Adrenal gland (tissue), 12 donors: ENCODE measurements around the gene RAB38. TPM values are rescaled to one million over a fixed set of nuclear protein-coding genes. Genes with fewer than 3 reads are reported as not detected.

Experiments used
- DNase-seq, 7 donors: peaks; one replicate each; pipeline ENCODE4 v3.0.0-alpha.2; 2019 to 2020
- H3K27ac ChIP-seq, 5 donors: fragments of 200-600 bp; sonication (generic) in 4 of 5; 1 replicate in 3 of 5; 2 replicates in 2 of 5; pipeline versions ENCODE4 v1.5.1 to v1.8.0; 2016 to 2020; ENCODE audit warnings: mild to moderate bottlenecking in 1 of 5
- H3K27me3 ChIP-seq: fragments of 200-600 bp; 2 replicates; pipeline ENCODE4 v1.8.0; 2021
- H3K36me3 ChIP-seq, 2 donors: fragments of 200-600 bp; replicated peaks in 1 of 2; 1 replicate in 1 of 2; 2 replicates in 1 of 2; pipeline versions ENCODE4 v1.5.1 to v1.8.0; 2018 to 2022
- H3K4me1 ChIP-seq, 2 donors: fragments of 200-600 bp; replicated peaks in 1 of 2; 1 replicate in 1 of 2; 2 replicates in 1 of 2; pipeline versions ENCODE4 v1.5.1 to v1.8.0; 2018 to 2021
- H3K4me3 ChIP-seq, 4 donors: fragments of 200-600 bp; sonication (generic) in 3 of 4; one replicate each; pipeline ENCODE4 v1.5.1; 2016 to 2018
- H3K9me3 ChIP-seq, 3 donors: fragments of 200-600 bp; sonication (generic) in 1 of 3; replicated peaks in 1 of 3; 1 replicate in 2 of 3; 2 replicates in 1 of 3; pipeline versions ENCODE4 v1.5.1 to v1.8.0; 2016 to 2021
- CTCF ChIP-seq, 6 experiments: fragments of 450-650 bp in 4 of 6; fragments of 200-600 bp in 2 of 6; sonication (generic) in 1 of 6; IDR thresholded peaks; 1 replicate in 5 of 6; 2 replicates in 1 of 6; pipeline versions ENCODE4 v1.5.1 to v1.8.0; 2016 to 2021; ENCODE audit warnings: antibody characterized with exemption in 6 of 6, mild to moderate bottlenecking in 2 of 6, moderate library complexity in 1 of 6
- POLR2A ChIP-seq, 2 donors: fragments of 450-650 bp; IDR thresholded peaks; one replicate each; pipeline ENCODE4 v1.6.1; 2017; ENCODE audit warnings: antibody characterized with exemption in 2 of 2, mild to moderate bottlenecking in 2 of 2, moderate library complexity in 1 of 2
- WGBS, 4 donors: extraction: QIAGEN DNeasy Blood & Tissue Kit in 2 of 4; methylation state at CpG; one replicate each; pipeline versions ENCODE4 v1.1.5 to v1.1.7; 2013 to 2017; 5-methylcytosine and 5-hydroxymethylcytosine counted together
- intact Hi-C, 2 donors: fragments of 100-400 bp; cut with DNase I; formaldehyde crosslinking; loops; one replicate each; pipeline versions ENCODE4 v1.14.1 to v1.15.0; 2022 to 2023
- polyA plus RNA-seq, 3 donors: library from polyadenylated mRNA; stranded (reverse); fragments of 200-250 nt in 2 of 3; fragments of 350-450 nt in 1 of 3; fragmentation: Illumina TruSeq in 1 of 3; extraction: RNeasy Lipid Tissue Mini Kit (QIAGEN cat#74804) in 1 of 3; gene quantifications; one replicate each; pipeline ENCODE4 v1.2.3, GENCODE V29; 2013 to 2014
- total RNA-seq, 9 donors: library from RNA; depleted of rRNA in 4 of 9; stranded (reverse); fragments of >200 nt in 4 of 9; fragments of 120-200 nt in 1 of 9; fragmentation: NEBNext Ultra II Directional in 1 of 9; extraction: Animal tissue kit (Norgen Biotek cat#: 25700) in 1 of 9; gene quantifications; one replicate each; pipeline versions ENCODE4 v1.1.0 to v1.2.4, GENCODE V29; 2013 to 2023
- donor health status: healthy with polysubstance abuse.
- donor health status: Bipolar disorder and iron deficiency.
- donor health status: DM: yes; HTN: yes; CAD: no.
- donor health status: DM: no; HTN: no; CAD: no.
- donor health status: DM: no; HTN: no; CAD: no.
- donor health status: DM: yes; HTN: yes; CAD: no.

RAB38 gene
- total and polyA plus RNA-seq, 12 donors: 7.9 to 114 (median 27.9) TPM

GRCh38 chr11:88208745-88209144 is 33.5 kb upstream of the RAB38 start:
- TF ChIP-seq CTCF (IDR thresholded peaks at IDR 0.05) (no peak), POLR2A (IDR thresholded peaks at IDR 0.05) (no peak)
- WGBS, 4 donors: 57 to 74% (median 61%) methylated on average over 2 of the region's 2 CpGs
- Histone ChIP-seq H3K27ac (no peak overlapping the region), H3K4me3 (no peak overlapping the region), H3K9me3 (no peaks in the 10 kb centered on the region), H3K4me1 (no peaks in the 10 kb centered on the region), H3K36me3 (no peaks in the 10 kb centered on the region), H3K27me3 (no peaks in the 10 kb centered on the region)
- no peak for DNase-seq
- intact Hi-C loops: no loop called here

GRCh38 chr11:88206751-88207150 is 31.5 kb upstream of the RAB38 start:
- intact Hi-C loops: no loop called here
- TF ChIP-seq POLR2A (IDR thresholded peaks at IDR 0.05) (no peak), CTCF (IDR thresholded peaks at IDR 0.05) (no peak)
- no peak for DNase-seq

GRCh38 chr11:88204353-88204752 is 29.1 kb upstream of the RAB38 start:
- Histone ChIP-seq H3K4me1 (no peaks in the 10 kb centered on the region), H3K36me3 (no peaks in the 10 kb centered on the region), H3K4me3 (no peak overlapping the region), H3K9me3 (no peaks in the 10 kb centered on the region), H3K27me3 (no peaks in the 10 kb centered on the region), H3K27ac (no peak overlapping the region)
- no peak for DNase-seq
- intact Hi-C loops: no loop called here
- TF ChIP-seq POLR2A (IDR thresholded peaks at IDR 0.05) (no peak), CTCF (IDR thresholded peaks at IDR 0.05) (no peak)
- WGBS, 4 donors: 93 to 98% (median 96%) methylated on average over 3 of the region's 3 CpGs

More at GRCh38 chr11:88206751-88207150, 31.5 kb upstream of the RAB38 start:
- no peaks in the 10 kb centered on the region for H3K4me1 ChIP-seq
- H3K27me3 ChIP-seq: no peaks in the 10 kb centered on the region
- H3K36me3 ChIP-seq: no peaks in the 10 kb centered on the region
- WGBS, 4 donors: 0 to 50% (median 0%) methylated on average over 1 of the region's 1 CpG
- H3K4me3 ChIP-seq: no peak overlapping the region
- H3K9me3 ChIP-seq: no peaks in the 10 kb centered on the region
- no peak overlapping the region for H3K27ac ChIP-seq

- TF ChIP-seq CTCF (IDR thresholded peaks at IDR 0.05) (no peak), POLR2A (IDR thresholded peaks at IDR 0.05) (no peak)
- Histone ChIP-seq H3K9me3 (no peaks in the 10 kb centered on the region), H3K36me3 (no peaks in the 10 kb centered on the region), H3K4me3 (no peak overlapping the region), H3K4me1 (no peaks in the 10 kb centered on the region), H3K27ac (no peak overlapping the region), H3K27me3 (no peaks in the 10 kb centered on the region)
- no peak for DNase-seq
- 93 to 100% (median 97%) methylated on average over 2 of the region's 2 CpGs for WGBS, 4 donors
- intact Hi-C loops: no loop called here
These were observed 28.4 kb upstream of the RAB38 start for GRCh38 chr11:88203604-88204003.
